Endothelial cell of umbilical vein (primary cell): ENCODE results near the gene ANKRD13D.

Experiments
- EZH2 ChIP-seq: IDR thresholded peaks from 2 replicates; pipeline ENCODE4 v1.6.1; 2012; ENCODE audit warnings: borderline replicate concordance, low read depth, mild to moderate bottlenecking, moderate library complexity, low read length, inconsistent platforms; ENCODE audit not compliant: severe bottlenecking
- FOS ChIP-seq: IDR thresholded peaks from 2 replicates; pipeline ENCODE4 v1.6.1; 2011; ENCODE audit warnings: mild to moderate bottlenecking, low read length, moderate library complexity, borderline replicate concordance; ENCODE audit not compliant: insufficient read depth
- GATA2 ChIP-seq: IDR thresholded peaks from 2 replicates; pipeline ENCODE4 v1.7.0; 2011; ENCODE audit warnings: low read depth, mild to moderate bottlenecking, moderate library complexity, mixed read lengths, low read length; ENCODE audit not compliant: insufficient read length, insufficient read depth
- JUN ChIP-seq: IDR thresholded peaks from 2 replicates; pipeline ENCODE4 v1.6.1; 2011; ENCODE audit warnings: borderline replicate concordance, low read depth; ENCODE audit not compliant: insufficient read length, insufficient read depth
- MYC ChIP-seq: IDR thresholded peaks from one replicate; pipeline ENCODE4 v1.6.1; 2011; ENCODE audit warnings: mild to moderate bottlenecking, low read depth, low read length
- POLR2A ChIP-seq: IDR thresholded peaks from 2 replicates; pipeline ENCODE4 v1.6.1; 2012; ENCODE audit warnings: low read depth, mild to moderate bottlenecking, control low read depth, low read length
- POLR2AphosphoS5 ChIP-seq: IDR thresholded peaks from 2 replicates; pipeline ENCODE4 v1.6.1; 2012; ENCODE audit warnings: low read depth, mild to moderate bottlenecking, control low read depth, low read length, moderate library complexity; ENCODE audit not compliant: insufficient read depth
- TF ChIP-seq, protein P1 (sequence below), 2 donors: IDR thresholded peaks; 1 replicate in 1 of 2; 2 replicates in 1 of 2; pipeline ENCODE4 v1.5.1; 2011; ENCODE audit warnings: low read length in 2 of 2, mild to moderate bottlenecking in 2 of 2, moderate library complexity in 2 of 2, control low read depth in 1 of 2, inconsistent platforms in 1 of 2, low read depth in 1 of 2; ENCODE audit not compliant: insufficient read depth in 1 of 2; ENCODE audit errors: extremely low read depth in 1 of 2
- TF ChIP-seq, protein P2 (sequence below): IDR thresholded peaks from 2 replicates; pipeline ENCODE4 v1.6.1; 2011; ENCODE audit not compliant: insufficient read depth, insufficient read length

DNA sequence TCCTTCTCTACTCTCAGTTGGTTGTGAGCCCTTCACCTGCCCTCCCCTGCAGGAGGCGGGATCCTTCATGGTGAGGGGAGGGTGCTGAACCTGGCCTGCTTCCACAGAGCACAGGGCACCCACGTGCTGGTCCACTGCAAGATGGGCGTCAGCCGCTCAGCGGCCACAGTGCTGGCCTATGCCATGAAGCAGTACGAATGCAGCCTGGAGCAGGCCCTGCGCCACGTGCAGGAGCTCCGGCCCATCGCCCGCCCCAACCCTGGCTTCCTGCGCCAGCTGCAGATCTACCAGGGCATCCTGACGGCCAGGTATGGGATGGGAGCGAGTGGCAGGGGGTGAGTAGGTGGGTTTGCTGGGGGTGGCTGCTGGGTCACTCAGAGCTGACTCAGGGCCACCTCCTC is 20.6 kb downstream of the ANKRD13D start:
- TF ChIP-seq JUN = no peak
- TF ChIP-seq POLR2A = no peak
- TF ChIP-seq, protein P1, sequence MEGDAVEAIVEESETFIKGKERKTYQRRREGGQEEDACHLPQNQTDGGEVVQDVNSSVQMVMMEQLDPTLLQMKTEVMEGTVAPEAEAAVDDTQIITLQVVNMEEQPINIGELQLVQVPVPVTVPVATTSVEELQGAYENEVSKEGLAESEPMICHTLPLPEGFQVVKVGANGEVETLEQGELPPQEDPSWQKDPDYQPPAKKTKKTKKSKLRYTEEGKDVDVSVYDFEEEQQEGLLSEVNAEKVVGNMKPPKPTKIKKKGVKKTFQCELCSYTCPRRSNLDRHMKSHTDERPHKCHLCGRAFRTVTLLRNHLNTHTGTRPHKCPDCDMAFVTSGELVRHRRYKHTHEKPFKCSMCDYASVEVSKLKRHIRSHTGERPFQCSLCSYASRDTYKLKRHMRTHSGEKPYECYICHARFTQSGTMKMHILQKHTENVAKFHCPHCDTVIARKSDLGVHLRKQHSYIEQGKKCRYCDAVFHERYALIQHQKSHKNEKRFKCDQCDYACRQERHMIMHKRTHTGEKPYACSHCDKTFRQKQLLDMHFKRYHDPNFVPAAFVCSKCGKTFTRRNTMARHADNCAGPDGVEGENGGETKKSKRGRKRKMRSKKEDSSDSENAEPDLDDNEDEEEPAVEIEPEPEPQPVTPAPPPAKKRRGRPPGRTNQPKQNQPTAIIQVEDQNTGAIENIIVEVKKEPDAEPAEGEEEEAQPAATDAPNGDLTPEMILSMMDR (IDR thresholded peaks at IDR 0.05; ENCODE audit: extremely low read depth in 1 of 2, insufficient read depth in 1 of 2, low read depth in 1 of 2, low read length in 2 of 2) = no peak
- no peak for TF ChIP-seq POLR2AphosphoS5
- TF ChIP-seq, protein P2, sequence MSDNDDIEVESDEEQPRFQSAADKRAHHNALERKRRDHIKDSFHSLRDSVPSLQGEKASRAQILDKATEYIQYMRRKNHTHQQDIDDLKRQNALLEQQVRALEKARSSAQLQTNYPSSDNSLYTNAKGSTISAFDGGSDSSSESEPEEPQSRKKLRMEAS = no peak
- no peak for TF ChIP-seq EZH2
- no peak for TF ChIP-seq FOS
- no peak for TF ChIP-seq GATA2
- no peak for TF ChIP-seq MYC
